ENCODE results near the gene NLRP10. TPM values are rescaled to one million over a fixed set of nuclear protein-coding genes. Genes with fewer than 3 reads are reported as not detected.

The NLRP10 gene
- total RNA-seq, 4 donors from 2014 or later: 56.7 to 115 (median 73.6) TPM

DNA sequence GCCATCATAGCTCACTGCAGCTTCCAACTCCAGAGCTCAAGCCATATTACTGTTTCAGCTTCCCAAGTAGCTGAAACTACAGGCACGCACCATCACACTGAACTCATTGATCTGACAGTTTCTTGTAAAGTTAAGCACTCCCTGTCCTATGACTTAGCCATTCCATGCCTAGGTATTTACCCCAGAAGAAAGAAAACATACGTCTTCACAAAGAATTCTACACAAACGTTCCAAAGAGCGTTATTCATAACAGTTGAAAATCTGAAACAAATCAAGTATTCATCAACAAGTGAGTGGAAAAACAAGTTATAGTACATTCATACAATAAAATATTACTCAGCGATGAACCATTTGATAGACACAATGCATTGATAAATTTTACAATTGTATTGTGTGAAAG, 7.8 kb upstream of the NLRP10 start:
- 76 to 78% methylated on average over 5 of the region's 5 CpGs for WGBS, 2 donors
- TF ChIP-seq, protein P1, sequence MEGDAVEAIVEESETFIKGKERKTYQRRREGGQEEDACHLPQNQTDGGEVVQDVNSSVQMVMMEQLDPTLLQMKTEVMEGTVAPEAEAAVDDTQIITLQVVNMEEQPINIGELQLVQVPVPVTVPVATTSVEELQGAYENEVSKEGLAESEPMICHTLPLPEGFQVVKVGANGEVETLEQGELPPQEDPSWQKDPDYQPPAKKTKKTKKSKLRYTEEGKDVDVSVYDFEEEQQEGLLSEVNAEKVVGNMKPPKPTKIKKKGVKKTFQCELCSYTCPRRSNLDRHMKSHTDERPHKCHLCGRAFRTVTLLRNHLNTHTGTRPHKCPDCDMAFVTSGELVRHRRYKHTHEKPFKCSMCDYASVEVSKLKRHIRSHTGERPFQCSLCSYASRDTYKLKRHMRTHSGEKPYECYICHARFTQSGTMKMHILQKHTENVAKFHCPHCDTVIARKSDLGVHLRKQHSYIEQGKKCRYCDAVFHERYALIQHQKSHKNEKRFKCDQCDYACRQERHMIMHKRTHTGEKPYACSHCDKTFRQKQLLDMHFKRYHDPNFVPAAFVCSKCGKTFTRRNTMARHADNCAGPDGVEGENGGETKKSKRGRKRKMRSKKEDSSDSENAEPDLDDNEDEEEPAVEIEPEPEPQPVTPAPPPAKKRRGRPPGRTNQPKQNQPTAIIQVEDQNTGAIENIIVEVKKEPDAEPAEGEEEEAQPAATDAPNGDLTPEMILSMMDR (IDR thresholded peaks at IDR 0.05): no peak
- TF ChIP-seq POLR2A (IDR thresholded peaks at IDR 0.05): no peak
- H3K4me3 ChIP-seq (ENCODE audit: low read depth, poor library complexity, severe bottlenecking): no peak overlapping the region

DNA sequence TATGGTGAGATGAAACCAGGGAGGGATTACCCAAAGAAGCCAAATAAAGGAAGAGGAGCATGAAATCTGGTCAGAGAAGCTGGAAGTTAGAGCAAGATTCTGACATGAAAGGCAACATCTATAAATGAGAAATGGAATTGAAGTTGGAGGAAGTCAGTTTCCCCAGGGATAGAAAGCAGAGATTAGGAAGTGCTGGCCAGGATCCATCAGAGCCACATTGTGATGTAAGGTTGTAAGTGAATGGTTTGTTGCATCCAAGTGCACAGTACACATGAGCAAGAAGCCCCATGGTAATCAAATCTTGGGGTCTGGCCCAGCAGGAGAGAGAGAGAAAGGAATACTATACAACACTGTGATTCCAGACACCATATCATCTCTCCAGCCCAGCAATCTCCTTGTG, 6.6 kb upstream of the NLRP10 start:
- no peak for DNase-seq (ENCODE audit: low spot score in 2 of 2)
- H3K4me3 ChIP-seq (ENCODE audit: low read depth, poor library complexity, severe bottlenecking): no peak overlapping the region
- no peak for TF ChIP-seq POLR2A (IDR thresholded peaks at IDR 0.05)
- TF ChIP-seq, protein P1 (IDR thresholded peaks at IDR 0.05): no peak
- intact Hi-C loops (cut with DNase I; ENCODE audit: low total_unique reads): no loop called here

More for the DNA sequence above, 7.8 kb upstream of the NLRP10 start:
- no peak for DNase-seq (ENCODE audit: low spot score in 2 of 2)
- intact Hi-C loops (cut with DNase I; ENCODE audit: low total_unique reads): no loop called here

- intact Hi-C loops (cut with DNase I; ENCODE audit: low total_unique reads): no loop called here
- H3K4me3 ChIP-seq (ENCODE audit: low read depth, poor library complexity, severe bottlenecking): no peak overlapping the region
- TF ChIP-seq, protein P1 (IDR thresholded peaks at IDR 0.05): no peak
- no peak for TF ChIP-seq POLR2A (IDR thresholded peaks at IDR 0.05)
- WGBS, 2 donors: 62 to 65% methylated on average over 3 of the region's 3 CpGs
- no peak for DNase-seq (ENCODE audit: low spot score in 2 of 2)
These were observed 4.8 kb upstream of the NLRP10 start for GRCh38 chr11:7969756-7970646.

DNA sequence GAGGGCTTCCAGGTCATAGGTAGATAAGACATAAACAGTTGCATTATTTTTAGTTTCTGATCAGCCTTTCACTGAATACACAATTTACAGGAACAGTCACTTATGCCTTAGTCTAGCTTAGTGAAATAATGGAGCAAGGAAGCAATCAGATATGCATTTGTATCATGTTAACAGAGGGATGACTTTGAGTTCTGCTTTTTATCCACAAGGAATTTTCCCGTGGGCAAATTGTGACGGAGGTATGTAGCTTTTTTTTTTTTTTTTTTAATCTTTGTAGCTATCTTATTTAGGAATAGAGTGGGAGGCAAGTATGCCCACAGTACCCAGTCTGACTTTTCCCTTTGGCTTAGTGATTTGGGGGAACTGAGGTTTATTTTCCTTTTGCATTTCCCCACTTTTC, 3.4 kb upstream of the NLRP10 start:
- intact Hi-C loops (cut with DNase I; ENCODE audit: low total_unique reads): no loop called here
- no peak for TF ChIP-seq POLR2A (IDR thresholded peaks at IDR 0.05)
- TF ChIP-seq, protein P1 (IDR thresholded peaks at IDR 0.05): no peak
- 38 to 40% methylated on average over 2 of the region's 2 CpGs for WGBS, 2 donors
- DNase-seq (ENCODE audit: low spot score in 2 of 2): no peak
- H3K4me3 ChIP-seq (ENCODE audit: low read depth, poor library complexity, severe bottlenecking): no peak overlapping the region

- DNase-seq (ENCODE audit: low spot score in 2 of 2): no peak
- TF ChIP-seq, protein P1 (IDR thresholded peaks at IDR 0.05): no peak
- TF ChIP-seq POLR2A (IDR thresholded peaks at IDR 0.05): no peak
- no peak overlapping the region for H3K4me3 ChIP-seq (ENCODE audit: low read depth, poor library complexity, severe bottlenecking)
- intact Hi-C loops (cut with DNase I; ENCODE audit: low total_unique reads): no loop called here
These were observed 2.6 kb upstream of the NLRP10 start for GRCh38 chr11:7967826-7968225.
